IPS DF 6.9 (cell line): ENCODE measurements around the gene DPRX.
A peak's percentile ranks its signal among the peaks of the same experiment; 100 is the strongest.

Experiments
- DNase-seq: peaks from one replicate; pipeline ENCODE4 v3.0.0-alpha.2; 2013; ENCODE audit warnings: low read depth, low spot score
- H3K27ac ChIP-seq: one replicate; pipeline ENCODE4 v1.5.1; 2013; ENCODE audit warnings: low read length, control low read depth
- H3K27me3 ChIP-seq: 2 replicates; pipeline ENCODE4 v1.6.1; 2013; ENCODE audit warnings: mild to moderate bottlenecking, low read length; ENCODE audit not compliant: control insufficient read depth, insufficient read depth
- H3K36me3 ChIP-seq: 2 replicates; pipeline ENCODE4 v1.6.1; 2013; ENCODE audit warnings: low read length; ENCODE audit not compliant: control insufficient read depth, insufficient read depth
- H3K4me1 ChIP-seq: 2 replicates; pipeline ENCODE4 v1.6.1; 2013; ENCODE audit warnings: low read length; ENCODE audit not compliant: control insufficient read depth, insufficient read depth
- H3K4me3 ChIP-seq: 2 replicates; pipeline ENCODE4 v1.5.1; 2013; ENCODE audit warnings: mild to moderate bottlenecking, low read length
- H3K9me3 ChIP-seq: 2 replicates; pipeline ENCODE4 v1.6.1; 2013; ENCODE audit warnings: low read length, inconsistent platforms; ENCODE audit not compliant: control insufficient read depth, insufficient read depth
- WGBS: extraction: QIAGEN DNeasy Blood & Tissue Kit; methylation state at CpG from one replicate; pipeline ENCODE4 v1.1.7; 2013; ENCODE audit warnings: mixed read lengths, missing lambda C conversion rate; ENCODE audit not compliant: insufficient read length, insufficient coverage; 5-methylcytosine and 5-hydroxymethylcytosine counted together

DPRX gene

GRCh38 chr19:53646144-53646543, 14.3 kb downstream of the DPRX start:
- DNase-seq: no peak
- H3K4me1 ChIP-seq: 0 out of 2 replicates have a peak, but pooled peaks cover 3% of the 10 kb centered on the region
- H3K27me3 ChIP-seq: no peaks in the 10 kb centered on the region
- H3K36me3 ChIP-seq: no peaks in the 10 kb centered on the region
- H3K4me3 ChIP-seq: no peak overlapping the region
- WGBS: no CpG with 5 or more reads among the region's 2 CpGs
- no peak overlapping the region for H3K27ac ChIP-seq
- no peaks in the 10 kb centered on the region for H3K9me3 ChIP-seq

DNA sequence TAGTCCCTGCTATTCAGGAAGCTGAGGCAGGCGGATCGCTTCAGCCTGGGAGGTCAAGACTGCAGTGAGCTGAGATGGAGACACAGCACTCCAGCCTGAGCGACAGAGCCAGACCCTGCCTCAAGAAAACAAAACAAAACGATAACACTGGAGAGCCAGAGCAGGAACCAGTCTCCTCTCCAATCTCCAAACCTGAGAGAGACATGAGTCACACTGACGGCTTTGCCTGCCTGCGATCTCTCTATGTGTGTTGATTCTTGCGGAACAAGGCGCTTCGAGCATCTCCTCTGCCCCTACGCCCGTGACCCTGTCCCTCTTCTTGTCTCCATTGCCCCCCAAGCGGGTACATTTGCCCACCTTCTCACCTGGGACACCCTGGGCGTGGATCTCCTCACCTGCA, 15.6 kb downstream of the DPRX start:
- Histone ChIP-seq H3K4me1 (0 out of 2 replicates have a peak, but pooled peaks cover 3% of the 10 kb centered on the region), H3K9me3 (no peaks in the 10 kb centered on the region), H3K27ac (no peak overlapping the region), H3K36me3 (no peaks in the 10 kb centered on the region), H3K4me3 (no peak overlapping the region), H3K27me3 (no peaks in the 10 kb centered on the region)
- no peak for DNase-seq
- WGBS: no CpG with 5 or more reads among the region's 13 CpGs

GRCh38 chr19:53647792-53648191, 16.0 kb downstream of the DPRX start:
- H3K27me3 ChIP-seq: no peaks in the 10 kb centered on the region
- H3K36me3 ChIP-seq: no peaks in the 10 kb centered on the region
- no peaks in the 10 kb centered on the region for H3K9me3 ChIP-seq
- no peak overlapping the region for H3K4me3 ChIP-seq
- WGBS: no CpG with 5 or more reads among the region's 33 CpGs
- DNase-seq: no peak
- H3K4me1 ChIP-seq: 0 out of 2 replicates have a peak, but pooled peaks cover 3% of the 10 kb centered on the region
- H3K27ac ChIP-seq: no peak overlapping the region

- Histone ChIP-seq H3K4me1 (0 out of 2 replicates have a peak, but pooled peaks cover 1% of the 10 kb centered on the region), H3K27me3 (no peaks in the 10 kb centered on the region), H3K9me3 (peaks cover 2% of the 10 kb centered on the region; the same call in 1 of the 2 replicates), H3K4me3 (no peak overlapping the region), H3K27ac (no peak overlapping the region), H3K36me3 (no peaks in the 10 kb centered on the region)
- WGBS: no CpG with 5 or more reads among the region's 34 CpGs
- no peak for DNase-seq
Observed at GRCh38 chr19:53649746-53650593, 18.2 kb downstream of the DPRX start.

DNA sequence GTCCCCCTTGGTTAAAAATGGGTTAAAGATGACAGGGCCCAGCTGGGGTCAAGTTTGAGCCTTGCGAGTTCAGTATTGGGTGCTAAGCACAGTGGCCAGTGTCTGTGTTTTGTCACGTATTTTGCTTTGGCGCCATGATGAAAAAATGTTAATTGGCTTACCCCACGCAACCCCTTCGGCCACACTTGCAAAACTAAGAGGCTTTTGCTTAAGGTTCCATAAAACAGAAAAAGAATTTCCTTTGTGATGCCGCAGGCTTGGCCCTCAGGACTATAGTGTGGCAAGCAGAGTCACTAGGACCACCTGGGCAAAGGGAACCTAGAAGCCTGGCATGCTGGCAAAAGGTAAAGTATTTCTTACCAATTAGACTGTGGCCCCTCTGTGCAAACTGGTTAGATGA, 20.7 kb downstream of the DPRX start:
- no peak overlapping the region for H3K4me3 ChIP-seq
- H3K27me3 ChIP-seq: no peaks in the 10 kb centered on the region
- DNase-seq: no peak
- peaks cover 4% of the 10 kb centered on the region for H3K9me3 ChIP-seq
- H3K4me1 ChIP-seq: no peaks in the 10 kb centered on the region
- H3K27ac ChIP-seq: no peak overlapping the region
- no CpG with 5 or more reads among the region's 6 CpGs for WGBS
- no peaks in the 10 kb centered on the region for H3K36me3 ChIP-seq

DNA sequence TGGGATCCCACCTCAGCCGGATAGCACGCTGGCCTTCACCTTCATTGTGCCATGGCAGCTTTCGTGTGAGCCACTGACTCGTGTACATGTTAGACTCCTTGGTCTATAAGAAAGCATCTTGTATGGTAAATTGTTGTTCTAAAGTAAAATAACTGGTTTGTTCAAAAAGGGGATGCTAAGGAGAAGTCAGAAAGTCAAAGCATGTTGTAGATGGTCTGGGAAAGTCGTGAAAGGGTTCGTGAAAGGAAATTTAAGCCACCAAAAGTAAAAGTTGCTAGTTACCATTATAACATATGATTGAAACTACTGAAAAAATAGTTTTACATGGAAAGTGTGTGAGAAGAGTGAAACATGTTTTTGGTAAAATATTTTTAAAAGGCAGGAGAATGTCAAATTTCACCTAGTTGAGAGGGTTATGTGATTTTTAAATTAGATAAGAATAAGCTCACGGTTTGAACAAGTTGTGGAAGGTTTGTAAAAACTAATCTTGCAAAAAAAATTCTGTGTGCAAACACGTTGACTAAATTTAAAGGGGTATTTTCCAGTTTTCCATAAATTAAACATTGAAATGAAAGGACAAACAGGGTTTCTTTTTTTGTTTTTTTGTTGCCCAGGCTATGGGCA, 23.4 kb downstream of the DPRX start:
- no peaks in the 10 kb centered on the region for H3K4me1 ChIP-seq
- H3K9me3 ChIP-seq: peaks cover 4% of the 10 kb centered on the region
- no peaks in the 10 kb centered on the region for H3K27me3 ChIP-seq
- no peak for DNase-seq
- H3K36me3 ChIP-seq: no peaks in the 10 kb centered on the region
- WGBS: 100% methylated on average over 1 of the region's 8 CpGs
- H3K4me3 ChIP-seq: no peak overlapping the region
- H3K27ac ChIP-seq: no peak overlapping the region

DNA sequence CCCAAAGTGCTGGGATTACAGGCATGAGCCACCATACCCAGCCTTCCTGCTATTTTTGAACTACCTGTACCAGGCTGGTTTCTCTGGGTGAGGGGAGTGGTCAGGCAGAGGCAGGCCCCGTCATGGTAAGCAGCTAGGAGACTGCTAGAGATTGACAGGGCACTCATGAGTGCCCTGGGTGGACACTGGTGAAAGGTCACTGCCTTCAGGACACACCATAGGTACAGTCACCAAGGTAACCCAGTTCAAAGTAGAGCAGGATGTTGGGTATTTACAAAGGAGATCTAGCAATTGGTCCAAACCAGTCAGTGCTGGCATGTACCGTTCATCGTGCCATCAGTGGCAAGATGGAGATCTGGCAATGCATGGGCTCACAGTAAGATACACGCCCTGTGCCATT, 25.5 kb downstream of the DPRX start:
- Histone ChIP-seq H3K27me3 (no peaks in the 10 kb centered on the region), H3K4me1 (no peaks in the 10 kb centered on the region), H3K27ac (no peak overlapping the region), H3K4me3 (no peak overlapping the region), H3K9me3 (peaks cover 4% of the 10 kb centered on the region), H3K36me3 (no peaks in the 10 kb centered on the region)
- no CpG with 5 or more reads among the region's 4 CpGs for WGBS
- no peak for DNase-seq

DNA sequence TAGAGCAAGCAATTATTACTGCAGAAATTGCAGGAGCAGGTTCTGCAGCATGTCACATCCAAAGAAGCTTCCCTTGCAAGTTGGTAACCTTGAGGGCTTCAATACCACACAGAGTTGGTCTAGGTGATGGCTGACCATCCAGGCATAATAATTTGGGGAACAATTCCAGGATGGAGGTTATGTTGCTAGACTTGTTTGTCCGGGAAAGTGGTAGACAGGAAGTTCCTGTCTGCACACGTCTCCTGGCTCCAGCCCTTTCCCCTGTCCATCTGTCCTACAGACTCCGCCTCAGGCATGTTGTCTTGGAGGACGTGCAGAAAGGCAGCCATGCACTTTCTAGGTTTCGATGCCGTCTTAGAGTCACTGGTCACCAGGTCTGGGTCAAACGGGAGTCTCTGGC, 26.0 kb downstream of the DPRX start:
- no CpG with 5 or more reads among the region's 7 CpGs for WGBS
- Histone ChIP-seq H3K27ac (no peak overlapping the region), H3K4me3 (no peak overlapping the region), H3K36me3 (no peaks in the 10 kb centered on the region), H3K4me1 (no peaks in the 10 kb centered on the region), H3K9me3 (peaks cover 4% of the 10 kb centered on the region), H3K27me3 (no peaks in the 10 kb centered on the region)
- DNase-seq: no peak

DNA sequence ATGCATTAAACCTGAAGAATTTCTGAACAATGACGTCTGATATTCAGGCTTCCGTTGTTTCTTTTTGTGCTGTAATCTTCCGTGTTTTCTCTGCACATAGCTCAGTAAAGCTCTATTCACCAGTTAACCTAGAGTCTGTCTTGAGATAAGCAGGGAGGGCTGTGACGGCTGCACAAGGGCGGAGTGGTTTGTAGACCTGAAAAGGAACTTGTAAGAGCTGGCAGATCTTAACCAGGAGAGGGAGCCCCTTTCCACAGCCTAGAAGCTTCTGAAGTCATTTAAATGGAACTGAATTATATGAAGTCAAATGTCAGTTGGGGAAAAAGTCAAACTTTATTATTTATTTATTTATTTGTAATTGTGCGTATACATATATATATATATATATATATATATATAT, 27.5 kb downstream of the DPRX start:
- Histone ChIP-seq H3K27me3 (no peaks in the 10 kb centered on the region), H3K36me3 (no peaks in the 10 kb centered on the region), H3K9me3 (peaks cover 4% of the 10 kb centered on the region), H3K4me3 (no peak overlapping the region), H3K27ac (no peak overlapping the region), H3K4me1 (no peaks in the 10 kb centered on the region)
- no CpG with 5 or more reads among the region's 6 CpGs for WGBS
- peak; percentile 52 for DNase-seq

- H3K4me3 ChIP-seq: no peak overlapping the region
- no peak for DNase-seq
Observed at GRCh38 chr19:53660584-53660983, 28.8 kb downstream of the DPRX start.

More at GRCh38 chr19:53660584-53660983, 28.8 kb downstream of the DPRX start:
- Histone ChIP-seq H3K27me3 (no peaks in the 10 kb centered on the region), H3K27ac (peak overlapping the region; percentile 64), H3K4me1 (no peaks in the 10 kb centered on the region), H3K9me3 (peaks cover 3% of the 10 kb centered on the region), H3K36me3 (no peaks in the 10 kb centered on the region)
- no CpG with 5 or more reads among the region's 4 CpGs for WGBS
